ENCODE results near the gene RAPGEF1.

RAPGEF1 gene

DNA sequence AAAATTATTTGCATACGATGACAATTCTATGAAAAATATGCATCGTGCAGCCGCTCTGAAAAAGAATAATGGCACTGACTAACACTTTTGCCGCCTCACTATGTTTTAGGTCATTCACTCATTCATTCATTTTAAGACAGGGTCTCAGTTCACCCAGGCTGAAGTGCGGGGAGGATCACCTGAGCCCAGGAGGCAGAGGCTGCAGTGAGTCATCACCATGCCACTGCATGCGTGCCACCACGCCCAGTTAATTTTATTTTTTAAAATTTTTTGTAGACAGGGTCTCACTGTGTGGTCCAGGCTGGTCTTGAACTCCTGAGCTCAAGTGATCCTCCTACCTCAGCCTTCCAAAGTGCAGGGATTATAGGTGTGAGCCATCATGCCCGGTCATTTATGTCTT, 37.0 kb downstream of the RAPGEF1 start:
- H3K9ac ChIP-seq (ENCODE audit: low read length): no peak overlapping the region
- H3K27me3 ChIP-seq (ENCODE audit: control insufficient read depth, insufficient read depth, low read length): no peaks in the 10 kb centered on the region
- H3K4me1 ChIP-seq (ENCODE audit: control insufficient read depth, low read depth, low read length): peaks cover 41% of the 10 kb centered on the region
- H3K27ac ChIP-seq (ENCODE audit: low read length): no peak overlapping the region
- H3K4me3 ChIP-seq (ENCODE audit: low read length): no peak overlapping the region
- no peaks in the 10 kb centered on the region for H3K9me3 ChIP-seq (ENCODE audit: control insufficient read depth, low read depth, low read length)
- no peaks in the 10 kb centered on the region for H3K36me3 ChIP-seq (ENCODE audit: control insufficient read depth, low read depth, low read length)

DNA sequence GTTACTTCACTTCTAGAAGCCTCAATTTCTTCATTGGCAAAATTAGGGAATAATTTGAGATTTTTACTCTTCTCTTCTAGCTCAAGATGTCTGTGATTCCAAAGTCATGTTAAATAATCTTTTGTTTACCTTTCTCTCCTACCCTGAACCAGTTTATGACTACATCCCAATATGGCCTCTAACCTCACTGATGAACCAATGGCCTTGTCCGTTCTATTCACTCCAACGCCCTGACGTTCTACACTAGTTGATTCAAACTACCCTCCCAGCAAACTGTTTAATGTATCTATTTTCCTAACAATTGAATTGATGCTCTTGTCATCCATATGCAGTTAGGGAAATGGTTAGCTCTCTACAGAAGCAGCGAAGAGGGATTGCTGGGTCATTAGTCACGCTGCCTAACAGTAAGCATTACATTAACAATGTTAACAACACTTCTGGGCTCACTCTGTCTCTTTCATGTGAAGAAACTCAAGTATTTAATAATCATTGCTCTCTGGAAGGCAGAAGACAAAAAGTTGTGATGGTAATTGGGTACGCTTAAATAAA, 38.0 kb downstream of the RAPGEF1 start:
- Histone ChIP-seq H3K27me3 (ENCODE audit: control insufficient read depth, insufficient read depth, low read length) (no peaks in the 10 kb centered on the region), H3K27ac (ENCODE audit: low read length) (peak overlapping the region; percentile 4), H3K36me3 (ENCODE audit: control insufficient read depth, low read depth, low read length) (no peaks in the 10 kb centered on the region), H3K4me1 (ENCODE audit: control insufficient read depth, low read depth, low read length) (peaks cover 43% of the 10 kb centered on the region), H3K9me3 (ENCODE audit: control insufficient read depth, low read depth, low read length) (no peaks in the 10 kb centered on the region), H3K4me3 (ENCODE audit: low read length) (no peak overlapping the region), H3K9ac (ENCODE audit: low read length) (no peak overlapping the region)

DNA sequence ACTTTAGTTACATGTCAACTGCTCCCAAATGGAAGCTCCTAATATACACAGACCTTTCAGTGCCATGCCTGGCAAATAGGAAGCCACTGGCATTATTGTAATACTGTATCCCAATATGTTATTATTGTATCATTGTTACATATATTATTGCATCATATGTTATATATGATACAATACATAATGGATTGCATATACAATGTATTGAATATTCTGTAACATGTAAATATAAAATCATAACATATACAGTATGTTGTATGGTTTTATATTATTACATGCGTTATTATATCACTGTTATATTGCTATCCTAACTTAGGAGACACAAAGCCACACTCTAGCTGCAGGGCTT, 38.5 kb downstream of the RAPGEF1 start:
- H3K9me3 ChIP-seq (ENCODE audit: control insufficient read depth, low read depth, low read length): no peaks in the 10 kb centered on the region
- no peak overlapping the region for H3K4me3 ChIP-seq (ENCODE audit: low read length)
- H3K9ac ChIP-seq (ENCODE audit: low read length): no peak overlapping the region
- H3K4me1 ChIP-seq (ENCODE audit: control insufficient read depth, low read depth, low read length): peaks cover 45% of the 10 kb centered on the region
- H3K27me3 ChIP-seq (ENCODE audit: control insufficient read depth, insufficient read depth, low read length): no peaks in the 10 kb centered on the region
- no peaks in the 10 kb centered on the region for H3K36me3 ChIP-seq (ENCODE audit: control insufficient read depth, low read depth, low read length)
- H3K27ac ChIP-seq (ENCODE audit: low read length): no peak overlapping the region

DNA sequence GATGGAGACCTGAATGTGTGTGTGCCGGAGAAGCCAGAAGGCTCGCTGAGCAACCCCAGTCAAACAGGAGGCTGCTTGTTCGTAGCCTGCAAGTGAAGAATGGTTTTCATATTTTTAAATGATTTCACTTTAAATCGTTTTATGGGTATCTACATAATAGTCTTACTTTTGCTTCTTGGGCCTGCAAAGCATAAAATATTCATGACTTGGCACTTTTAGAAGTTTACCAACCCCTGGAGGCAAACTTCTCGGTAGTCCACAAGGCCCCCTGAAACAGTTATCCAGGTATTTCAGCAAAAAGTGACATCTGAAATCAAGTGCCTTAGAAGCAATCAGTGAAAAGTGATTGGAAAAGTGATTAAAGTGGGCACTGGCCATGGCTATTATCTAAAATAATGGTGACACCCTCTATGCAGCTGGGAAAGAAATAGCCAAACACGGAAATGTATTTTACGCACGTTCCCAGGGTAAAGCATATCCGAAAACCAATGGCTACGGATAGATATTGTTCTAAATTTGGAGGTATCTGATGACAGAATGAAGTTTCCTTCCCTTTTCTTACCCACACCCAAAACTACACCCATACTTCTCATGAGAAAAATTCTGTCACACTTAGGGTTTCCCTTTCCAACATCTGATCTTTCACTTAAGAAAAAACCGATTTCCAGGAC, 39.0 kb downstream of the RAPGEF1 start:
- Histone ChIP-seq H3K9ac (ENCODE audit: low read length) (no peak overlapping the region), H3K9me3 (ENCODE audit: control insufficient read depth, low read depth, low read length) (no peaks in the 10 kb centered on the region), H3K4me1 (ENCODE audit: control insufficient read depth, low read depth, low read length) (peaks cover 50% of the 10 kb centered on the region), H3K4me3 (ENCODE audit: low read length) (no peak overlapping the region), H3K27me3 (ENCODE audit: control insufficient read depth, insufficient read depth, low read length) (no peaks in the 10 kb centered on the region), H3K27ac (ENCODE audit: low read length) (no peak overlapping the region), H3K36me3 (ENCODE audit: control insufficient read depth, low read depth, low read length) (no peaks in the 10 kb centered on the region)

DNA sequence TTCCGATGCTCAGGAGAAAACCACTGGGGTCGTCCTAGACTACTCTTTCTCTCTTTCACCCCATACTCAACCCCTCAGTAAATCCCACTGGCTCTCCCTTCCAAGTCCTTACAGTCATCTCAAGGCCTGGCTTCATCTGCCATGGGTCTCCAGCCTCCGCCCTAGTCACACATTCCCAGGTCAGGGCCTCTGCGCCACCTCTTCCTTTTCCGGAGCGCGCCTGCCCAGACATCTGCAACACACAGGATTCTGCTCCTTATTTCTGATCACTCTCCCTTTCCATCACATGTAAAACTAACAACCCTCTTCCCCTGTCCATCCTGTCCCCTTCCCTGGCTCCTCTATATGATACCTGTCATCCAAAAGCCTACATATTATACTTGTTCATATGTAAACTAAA, 39.8 kb downstream of the RAPGEF1 start:
- Histone ChIP-seq H3K27ac (ENCODE audit: low read length) (no peak overlapping the region), H3K27me3 (ENCODE audit: control insufficient read depth, insufficient read depth, low read length) (no peaks in the 10 kb centered on the region), H3K4me1 (ENCODE audit: control insufficient read depth, low read depth, low read length) (peaks cover 58% of the 10 kb centered on the region), H3K9ac (ENCODE audit: low read length) (no peak overlapping the region), H3K9me3 (ENCODE audit: control insufficient read depth, low read depth, low read length) (no peaks in the 10 kb centered on the region), H3K36me3 (ENCODE audit: control insufficient read depth, low read depth, low read length) (no peaks in the 10 kb centered on the region), H3K4me3 (ENCODE audit: low read length) (no peak overlapping the region)

DNA sequence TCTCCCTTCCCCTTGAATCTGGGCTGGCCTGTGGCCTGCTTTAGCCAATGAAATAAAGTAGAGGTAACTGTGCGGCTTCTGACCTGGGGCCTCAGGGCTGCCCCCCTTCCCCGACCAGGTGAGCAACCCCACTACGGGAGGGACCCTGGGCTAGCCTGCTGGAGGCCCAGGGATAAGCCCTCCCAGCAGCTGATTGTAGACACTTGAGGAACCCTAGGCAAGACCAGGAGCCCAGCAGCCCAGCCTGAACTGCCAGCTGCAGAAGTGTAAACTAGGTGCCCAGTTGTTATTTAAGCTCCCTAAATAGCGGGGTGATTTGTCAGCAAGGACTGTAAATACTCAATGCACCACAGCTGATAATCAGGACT, 41.3 kb downstream of the RAPGEF1 start:
- Histone ChIP-seq H3K9me3 (ENCODE audit: control insufficient read depth, low read depth, low read length) (no peaks in the 10 kb centered on the region), H3K36me3 (ENCODE audit: control insufficient read depth, low read depth, low read length) (no peaks in the 10 kb centered on the region), H3K27me3 (ENCODE audit: control insufficient read depth, insufficient read depth, low read length) (no peaks in the 10 kb centered on the region), H3K4me3 (ENCODE audit: low read length) (no peak overlapping the region), H3K27ac (ENCODE audit: low read length) (no peak overlapping the region), H3K9ac (ENCODE audit: low read length) (no peak overlapping the region), H3K4me1 (ENCODE audit: control insufficient read depth, low read depth, low read length) (peaks cover 56% of the 10 kb centered on the region)

DNA sequence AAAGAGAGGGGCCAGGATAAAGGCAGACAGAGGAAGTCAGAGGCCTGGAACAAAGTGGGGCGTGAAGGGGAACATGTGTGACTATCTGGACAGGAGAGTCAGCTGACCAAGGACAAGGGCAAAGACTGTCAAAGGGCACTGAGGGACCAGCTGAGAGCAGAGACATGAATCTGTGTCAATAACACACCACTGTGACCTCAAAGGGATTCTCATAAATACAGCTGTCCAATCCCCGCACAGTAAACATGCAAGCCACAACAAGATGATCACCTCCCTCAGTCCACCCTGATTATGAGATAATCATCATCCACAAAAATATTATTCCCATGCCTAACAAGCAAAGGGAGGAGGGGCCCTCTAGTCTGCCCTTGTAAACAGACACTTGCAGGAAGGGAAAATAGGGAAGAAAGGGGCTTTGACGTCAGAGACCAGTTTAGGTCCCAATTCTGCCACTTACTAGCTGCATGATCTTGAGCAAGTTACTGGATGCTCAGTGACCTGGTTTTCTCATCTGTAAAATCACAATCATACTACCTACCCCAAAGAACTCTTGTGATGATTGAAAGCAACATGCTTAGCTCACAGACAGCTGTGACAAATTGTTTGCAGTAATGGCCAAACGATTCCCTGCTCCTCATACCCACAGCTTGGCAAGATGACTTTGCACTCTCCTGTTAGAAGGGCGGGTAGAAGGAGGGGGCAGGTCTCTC, 41.8 kb downstream of the RAPGEF1 start:
- H3K9me3 ChIP-seq (ENCODE audit: control insufficient read depth, low read depth, low read length): no peaks in the 10 kb centered on the region
- no peak overlapping the region for H3K27ac ChIP-seq (ENCODE audit: low read length)
- H3K9ac ChIP-seq (ENCODE audit: low read length): no peak overlapping the region
- peaks cover 60% of the 10 kb centered on the region for H3K4me1 ChIP-seq (ENCODE audit: control insufficient read depth, low read depth, low read length)
- no peaks in the 10 kb centered on the region for H3K27me3 ChIP-seq (ENCODE audit: control insufficient read depth, insufficient read depth, low read length)
- no peak overlapping the region for H3K4me3 ChIP-seq (ENCODE audit: low read length)
- no peaks in the 10 kb centered on the region for H3K36me3 ChIP-seq (ENCODE audit: control insufficient read depth, low read depth, low read length)

DNA sequence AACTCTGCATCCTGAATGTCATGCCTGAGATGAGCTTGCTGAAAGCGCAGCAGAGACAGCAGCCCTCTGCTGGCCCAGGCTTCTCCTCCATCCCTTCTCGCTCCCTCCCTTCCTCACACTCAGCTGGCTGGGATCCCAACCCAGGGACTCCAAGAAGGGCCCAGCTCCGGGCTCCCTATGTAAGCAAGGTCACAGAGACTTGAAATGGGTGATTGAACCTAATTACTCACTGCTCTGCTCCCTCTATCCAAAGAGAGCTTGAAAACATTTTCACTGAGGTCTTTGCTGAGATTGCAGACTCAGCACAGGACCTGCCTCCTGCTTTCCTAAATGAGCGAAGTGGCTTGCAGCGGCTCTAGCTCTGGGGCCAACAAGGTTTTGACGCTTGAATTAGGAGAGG, 42.8 kb downstream of the RAPGEF1 start:
- no peak overlapping the region for H3K9ac ChIP-seq (ENCODE audit: low read length)
- H3K9me3 ChIP-seq (ENCODE audit: control insufficient read depth, low read depth, low read length): no peaks in the 10 kb centered on the region
- no peaks in the 10 kb centered on the region for H3K36me3 ChIP-seq (ENCODE audit: control insufficient read depth, low read depth, low read length)
- no peaks in the 10 kb centered on the region for H3K27me3 ChIP-seq (ENCODE audit: control insufficient read depth, insufficient read depth, low read length)
- peaks cover 56% of the 10 kb centered on the region for H3K4me1 ChIP-seq (ENCODE audit: control insufficient read depth, low read depth, low read length)
- no peak overlapping the region for H3K27ac ChIP-seq (ENCODE audit: low read length)
- H3K4me3 ChIP-seq (ENCODE audit: low read length): no peak overlapping the region

DNA sequence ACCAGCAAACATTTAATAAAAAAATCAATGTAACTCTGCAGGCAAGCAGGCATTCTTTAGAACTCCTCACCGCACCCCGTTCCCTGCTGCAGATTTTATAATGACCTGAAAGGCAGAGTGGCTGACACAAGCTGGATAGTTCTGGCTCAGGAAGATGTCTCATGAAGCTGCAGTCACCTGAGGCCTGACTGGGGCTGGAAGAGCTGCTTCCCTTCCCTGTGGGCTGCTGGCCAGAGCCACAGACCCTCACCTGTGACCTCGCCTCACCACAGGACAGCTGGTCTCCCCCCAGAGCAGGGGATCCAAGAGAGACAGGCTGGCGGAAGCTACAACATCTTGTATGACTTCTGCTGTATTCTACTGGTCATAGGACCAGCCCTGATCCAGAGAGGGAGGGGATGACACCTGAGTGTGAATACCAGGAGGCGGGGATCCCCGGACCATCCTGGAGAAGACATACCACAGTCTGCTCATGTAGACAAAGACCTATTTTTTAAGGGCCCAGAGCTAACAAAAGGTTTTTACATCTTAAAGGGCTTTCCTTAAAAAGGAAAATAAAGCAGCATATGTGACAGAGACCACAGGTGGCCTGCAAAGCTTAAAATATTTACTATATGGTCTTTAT, 43.9 kb downstream of the RAPGEF1 start:
- Histone ChIP-seq H3K9ac (ENCODE audit: low read length) (no peak overlapping the region), H3K4me3 (ENCODE audit: low read length) (no peak overlapping the region), H3K9me3 (ENCODE audit: control insufficient read depth, low read depth, low read length) (no peaks in the 10 kb centered on the region), H3K4me1 (ENCODE audit: control insufficient read depth, low read depth, low read length) (peaks cover 50% of the 10 kb centered on the region), H3K27me3 (ENCODE audit: control insufficient read depth, insufficient read depth, low read length) (no peaks in the 10 kb centered on the region), H3K27ac (ENCODE audit: low read length) (no peak overlapping the region), H3K36me3 (ENCODE audit: control insufficient read depth, low read depth, low read length) (no peaks in the 10 kb centered on the region)

DNA sequence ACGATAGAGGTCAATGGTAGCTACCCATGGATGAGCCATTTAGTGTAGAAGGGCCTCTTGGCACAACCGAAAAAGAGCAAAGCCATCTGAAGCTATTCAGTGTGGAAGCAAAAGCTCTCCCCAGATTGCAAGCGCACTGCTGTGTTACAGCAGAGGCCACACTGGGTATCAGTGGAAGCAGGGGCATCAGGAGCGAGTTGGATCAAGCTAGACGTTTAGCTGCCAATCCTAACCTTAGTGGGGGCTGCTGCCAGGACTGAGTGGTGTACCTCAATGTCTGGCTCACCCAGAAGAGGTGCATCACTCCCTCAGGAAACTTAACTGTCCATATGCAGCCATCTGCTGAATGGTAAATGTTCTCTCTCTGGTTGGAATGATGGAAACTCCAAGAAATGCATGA, 44.5 kb downstream of the RAPGEF1 start:
- H3K9ac ChIP-seq (ENCODE audit: low read length): no peak overlapping the region
- H3K36me3 ChIP-seq (ENCODE audit: control insufficient read depth, low read depth, low read length): no peaks in the 10 kb centered on the region
- no peak overlapping the region for H3K4me3 ChIP-seq (ENCODE audit: low read length)
- no peak overlapping the region for H3K27ac ChIP-seq (ENCODE audit: low read length)
- H3K4me1 ChIP-seq (ENCODE audit: control insufficient read depth, low read depth, low read length): peaks cover 50% of the 10 kb centered on the region
- no peaks in the 10 kb centered on the region for H3K27me3 ChIP-seq (ENCODE audit: control insufficient read depth, insufficient read depth, low read length)
- H3K9me3 ChIP-seq (ENCODE audit: control insufficient read depth, low read depth, low read length): no peaks in the 10 kb centered on the region

DNA sequence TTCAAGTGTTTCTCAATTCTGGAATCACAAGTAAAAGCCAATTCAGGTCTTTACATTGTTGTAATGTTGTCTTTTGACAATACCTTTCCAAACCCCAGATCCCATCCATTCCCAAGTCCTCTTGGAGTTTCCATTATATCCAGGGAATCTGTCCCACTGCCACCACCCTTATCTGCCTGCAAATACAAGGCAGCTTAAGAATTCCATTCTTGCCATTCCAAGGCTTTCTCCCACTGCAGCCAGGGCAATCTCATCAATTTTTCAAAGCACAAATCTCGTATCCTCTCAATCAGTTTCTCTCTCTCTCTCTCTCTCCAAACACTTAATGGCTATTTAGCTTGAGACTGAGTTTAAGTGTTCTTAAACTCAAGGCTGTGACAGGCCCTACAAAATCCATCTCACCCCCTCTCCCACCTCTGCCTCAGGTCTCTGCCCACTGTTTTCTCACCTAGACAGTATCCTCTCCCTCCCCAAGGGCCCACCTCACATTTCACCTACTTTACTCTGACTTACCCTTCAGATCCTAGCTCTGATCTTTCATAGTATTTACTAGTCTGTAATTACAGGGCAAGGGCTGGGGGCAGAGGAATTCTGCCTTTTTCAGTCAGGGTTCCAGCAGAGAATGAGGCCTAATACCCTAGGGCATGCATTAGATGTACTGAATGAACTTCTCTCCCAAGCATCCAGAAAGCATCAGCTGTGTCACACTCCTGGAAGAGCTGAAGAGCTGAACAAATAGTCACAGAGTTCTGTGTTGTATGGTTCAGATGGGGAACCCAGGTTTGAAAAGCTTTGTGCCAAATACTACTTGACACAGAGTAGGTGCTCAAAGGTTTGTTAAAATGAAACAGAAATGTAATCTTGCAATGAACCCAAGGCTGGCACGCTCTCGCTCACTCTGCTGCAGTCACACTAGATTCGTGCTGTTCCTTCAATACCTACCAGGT, 46.0 kb downstream of the RAPGEF1 start:
- no peak overlapping the region for H3K9ac ChIP-seq (ENCODE audit: low read length)
- H3K4me1 ChIP-seq (ENCODE audit: control insufficient read depth, low read depth, low read length): peaks cover 50% of the 10 kb centered on the region
- no peak overlapping the region for H3K27ac ChIP-seq (ENCODE audit: low read length)
- H3K27me3 ChIP-seq (ENCODE audit: control insufficient read depth, insufficient read depth, low read length): no peaks in the 10 kb centered on the region
- H3K36me3 ChIP-seq (ENCODE audit: control insufficient read depth, low read depth, low read length): no peaks in the 10 kb centered on the region
- H3K4me3 ChIP-seq (ENCODE audit: low read length): no peak overlapping the region
- H3K9me3 ChIP-seq (ENCODE audit: control insufficient read depth, low read depth, low read length): no peaks in the 10 kb centered on the region
